ENCODE data around the gene CHP1.
A peak's percentile ranks its signal among the peaks of the same experiment; 100 is the strongest.
"Not testable (repeated sequence)": the region's sequence is repeated elsewhere in the genome, so short reads cannot be mapped to it uniquely, and the experiment has no call there.

CHP1 gene

GRCh38 chr15:41292521-41292920 lies 61.5 kb downstream of the CHP1 start:
- Mint-ChIP-seq H3K27me3 (no peaks in the 10 kb centered on the region), H3K36me3 (ENCODE audit: low read depth) (peaks cover 75% of the 10 kb centered on the region), H3K27ac (peak overlapping the region; percentile 55), H3K4me3 (no peak overlapping the region), H3K9me3 (no peaks in the 10 kb centered on the region), H3K4me1 (ENCODE audit: low read depth) (peaks cover 27% of the 10 kb centered on the region)
- no peak for DNase-seq

GRCh38 chr15:41301139-41301538 lies 70.1 kb downstream of the CHP1 start:
- not testable (repeated sequence) for H3K27ac Mint-ChIP-seq, H3K4me3 Mint-ChIP-seq, H3K27me3 Mint-ChIP-seq, H3K9me3 Mint-ChIP-seq, DNase-seq
- Mint-ChIP-seq H3K36me3 (ENCODE audit: low read depth) (peaks cover 66% of the 10 kb centered on the region), H3K4me1 (ENCODE audit: low read depth) (peaks cover 25% of the 10 kb centered on the region)

- Mint-ChIP-seq H3K27ac (no peak overlapping the region), H3K27me3 (no peaks in the 10 kb centered on the region), H3K4me1 (ENCODE audit: low read depth) (peaks cover 25% of the 10 kb centered on the region), H3K4me3 (no peak overlapping the region), H3K9me3 (no peaks in the 10 kb centered on the region), H3K36me3 (ENCODE audit: low read depth) (peaks cover 67% of the 10 kb centered on the region)
- no peak for DNase-seq
Measured at GRCh38 chr15:41301587-41301986, 70.5 kb downstream of the CHP1 start.

GRCh38 chr15:41304149-41304770 lies 73.2 kb downstream of the CHP1 start:
- no peaks in the 10 kb centered on the region for H3K27me3 Mint-ChIP-seq
- H3K4me3 Mint-ChIP-seq = no peak overlapping the region
- H3K27ac Mint-ChIP-seq = no peak overlapping the region
- H3K4me1 Mint-ChIP-seq (ENCODE audit: low read depth) = peaks cover 25% of the 10 kb centered on the region
- no peak for DNase-seq
- no peaks in the 10 kb centered on the region for H3K9me3 Mint-ChIP-seq
- peaks cover 57% of the 10 kb centered on the region for H3K36me3 Mint-ChIP-seq (ENCODE audit: low read depth)

GRCh38 chr15:41307679-41308078 lies 76.6 kb downstream of the CHP1 start:
- no peak for DNase-seq
- Mint-ChIP-seq H3K9me3 (no peaks in the 10 kb centered on the region), H3K27ac (no peak overlapping the region), H3K4me3 (no peak overlapping the region), H3K27me3 (no peaks in the 10 kb centered on the region), H3K4me1 (ENCODE audit: low read depth) (peaks cover 12% of the 10 kb centered on the region), H3K36me3 (ENCODE audit: low read depth) (peaks cover 57% of the 10 kb centered on the region)

- DNase-seq = no peak
- H3K4me1 Mint-ChIP-seq (ENCODE audit: low read depth) = peaks cover 5% of the 10 kb centered on the region
- peaks cover 62% of the 10 kb centered on the region for H3K36me3 Mint-ChIP-seq (ENCODE audit: low read depth)
- H3K27ac Mint-ChIP-seq = no peak overlapping the region
- H3K4me3 Mint-ChIP-seq = no peak overlapping the region
- no peaks in the 10 kb centered on the region for H3K27me3 Mint-ChIP-seq
- no peaks in the 10 kb centered on the region for H3K9me3 Mint-ChIP-seq
Measured at GRCh38 chr15:41309226-41309905, 78.3 kb downstream of the CHP1 start.

- Mint-ChIP-seq H3K36me3 (ENCODE audit: low read depth) (peaks cover 49% of the 10 kb centered on the region), H3K4me1 (ENCODE audit: low read depth) (peaks cover 13% of the 10 kb centered on the region)
- not testable (repeated sequence) for H3K27ac Mint-ChIP-seq, DNase-seq, H3K9me3 Mint-ChIP-seq, H3K27me3 Mint-ChIP-seq, H3K4me3 Mint-ChIP-seq
Measured at GRCh38 chr15:41320805-41321330, 89.8 kb downstream of the CHP1 start.

GRCh38 chr15:41323611-41324010 lies 92.5 kb downstream of the CHP1 start:
- Mint-ChIP-seq H3K4me3 (no peak overlapping the region), H3K27me3 (no peaks in the 10 kb centered on the region), H3K27ac (peak overlapping the region; percentile 33), H3K9me3 (no peaks in the 10 kb centered on the region), H3K36me3 (ENCODE audit: low read depth) (peaks cover 44% of the 10 kb centered on the region), H3K4me1 (ENCODE audit: low read depth) (peaks cover 13% of the 10 kb centered on the region)
- no peak for DNase-seq

GRCh38 chr15:41331281-41331680 lies 100.2 kb downstream of the CHP1 start:
- H3K9me3 Mint-ChIP-seq = no peaks in the 10 kb centered on the region
- no peaks in the 10 kb centered on the region for H3K27me3 Mint-ChIP-seq
- no peak for DNase-seq
- H3K4me3 Mint-ChIP-seq = peak overlapping the region; percentile 100
- peak overlapping the region; percentile 99 for H3K27ac Mint-ChIP-seq
- H3K36me3 Mint-ChIP-seq (ENCODE audit: low read depth) = peaks cover 50% of the 10 kb centered on the region
- H3K4me1 Mint-ChIP-seq (ENCODE audit: low read depth) = peaks cover 21% of the 10 kb centered on the region

Measured in activated T-cell treated with anti-CD3 and anti-CD28 coated beads, Interleukin-2, amount 50 U/mL, for 24 hours (primary cell).